SK-N-SH treated with all-trans-retinoic acid at 6 μM for 48 hours (cell line): ENCODE measurements around the gene KLC1.

Source experiments
- CSDC2 ChIP-seq: fragments of 250-450 bp; sonication (Bioruptor Pico); IDR thresholded peaks from 2 replicates; pipeline ENCODE4 v1.5.0; 2020; ENCODE audit warnings: mild to moderate bottlenecking, moderate library complexity
- CSRNP3 ChIP-seq: fragments of 250-450 bp; sonication (Bioruptor Pico); IDR thresholded peaks from 2 replicates; pipeline ENCODE4 v1.5.1; 2021; ENCODE audit warnings: mild to moderate bottlenecking, moderate library complexity
- PATZ1 ChIP-seq: fragments of 250-450 bp; sonication (Bioruptor Pico); IDR thresholded peaks from 2 replicates; pipeline ENCODE4 v1.8.0; 2020; ENCODE audit warnings: mild to moderate bottlenecking, moderate library complexity, borderline replicate concordance
- POU6F1 ChIP-seq: fragments of 250-450 bp; sonication (Bioruptor Pico); IDR thresholded peaks from 2 replicates; pipeline ENCODE4 v1.8.0; 2021; ENCODE audit warnings: low read depth, mild to moderate bottlenecking, moderate library complexity, borderline replicate concordance
- PPARA ChIP-seq: fragments of 250-450 bp; sonication (Bioruptor Pico); IDR thresholded peaks from 2 replicates; pipeline ENCODE4 v1.5.0; 2020; ENCODE audit warnings: mild to moderate bottlenecking, borderline replicate concordance
- TOX ChIP-seq: fragments of 250-450 bp; sonication (Bioruptor Pico); IDR thresholded peaks from 2 replicates; pipeline ENCODE4 v1.8.0; 2021; ENCODE audit warnings: mild to moderate bottlenecking, moderate library complexity, borderline replicate concordance
- TSHZ2 ChIP-seq: fragments of 250-450 bp; sonication (Bioruptor Pico); IDR thresholded peaks from 2 replicates; pipeline ENCODE4 v1.5.0; 2020; ENCODE audit warnings: mild to moderate bottlenecking, moderate library complexity
- ZC3H10 ChIP-seq: fragments of 250-450 bp; sonication (Bioruptor Pico); IDR thresholded peaks from 2 replicates; pipeline ENCODE4 v1.5.1; 2021; ENCODE audit warnings: mild to moderate bottlenecking, moderate library complexity
- ZFP3 ChIP-seq: fragments of 250-450 bp; sonication (Bioruptor Pico); IDR thresholded peaks from 2 replicates; pipeline ENCODE4 v1.5.0; 2020; ENCODE audit warnings: mild to moderate bottlenecking, moderate library complexity
- ZNF8 ChIP-seq: fragments of 450-650 bp; formaldehyde crosslinking; IDR thresholded peaks from 2 replicates; pipeline ENCODE4 v1.5.0; 2020; ENCODE audit warnings: mild to moderate bottlenecking, moderate library complexity

GRCh38 chr14:103736546-103737431, 107.8 kb downstream of the KLC1 start:
- TF ChIP-seq CSRNP3 (CRISPR knock-in tag), result no peak
- no peak for TF ChIP-seq PATZ1 (CRISPR knock-in tag)
- no peak for TF ChIP-seq ZFP3 (CRISPR knock-in tag)
- no peak for TF ChIP-seq CSDC2 (CRISPR knock-in tag)
- no peak for TF ChIP-seq ZNF8
- TF ChIP-seq TOX, result no peak
- TF ChIP-seq ZC3H10 (CRISPR knock-in tag), result no peak
- no peak for TF ChIP-seq TSHZ2
- TF ChIP-seq PPARA (CRISPR knock-in tag), result no peak
- no peak for TF ChIP-seq POU6F1 (CRISPR knock-in tag)
